H9 (cell line): ENCODE measurements around the gene BBX. TPM values are rescaled to one million over a fixed set of nuclear protein-coding genes. Genes with fewer than 3 reads are reported as not detected.
A peak's percentile ranks its signal among the peaks of the same experiment; 100 is the strongest.

ENCODE experiments used
- DNase-seq: peaks from one replicate; pipeline ENCODE4 v3.0.0-alpha.2; 2017
- H2AFZ ChIP-seq: one replicate; pipeline ENCODE4 v1.6.1; 2013; ENCODE audit warnings: mild to moderate bottlenecking, low read length, control low read depth, moderate library complexity
- H2AK5ac ChIP-seq: 2 replicates; pipeline ENCODE4 v1.6.1; 2013; ENCODE audit warnings: low read length, control low read depth, mixed read lengths; ENCODE audit not compliant: insufficient read length
- H2BK120ac ChIP-seq: one replicate; pipeline ENCODE4 v1.6.1; 2013; ENCODE audit warnings: low read depth, mild to moderate bottlenecking, low read length, control low read depth, inconsistent platforms; ENCODE audit not compliant: poor library complexity, severe bottlenecking
- H2BK12ac ChIP-seq: 2 replicates; pipeline ENCODE4 v1.6.1; 2013; ENCODE audit warnings: low read length, control low read depth, mixed read lengths, low read depth; ENCODE audit not compliant: insufficient read length
- H2BK15ac ChIP-seq: 2 replicates; pipeline ENCODE4 v1.6.1; 2013; ENCODE audit warnings: low read depth, low read length, control low read depth
- H2BK20ac ChIP-seq: one replicate; pipeline ENCODE4 v1.6.1; 2013; ENCODE audit warnings: low read depth, mild to moderate bottlenecking, low read length, control low read depth, inconsistent platforms; ENCODE audit not compliant: poor library complexity, severe bottlenecking
- H2BK5ac ChIP-seq: 2 replicates; pipeline ENCODE4 v1.6.1; 2013; ENCODE audit warnings: low read length, control low read depth, mixed read lengths; ENCODE audit not compliant: insufficient read length
- H3K14ac ChIP-seq: 2 replicates; pipeline ENCODE4 v1.6.1; 2013; ENCODE audit warnings: low read length, control low read depth; ENCODE audit not compliant: insufficient read depth
- H3K18ac ChIP-seq: 2 replicates; pipeline ENCODE4 v1.6.1; 2013; ENCODE audit warnings: low read depth, mild to moderate bottlenecking, mixed read lengths, low read length, control low read depth; ENCODE audit not compliant: insufficient read length
- H3K23ac ChIP-seq: 2 replicates; pipeline ENCODE4 v1.6.1; 2013; ENCODE audit warnings: low read length, control low read depth, mixed read lengths, low read depth; ENCODE audit not compliant: insufficient read length
- H3K23me2 ChIP-seq: 2 replicates; pipeline ENCODE4 v1.6.1; 2013; ENCODE audit warnings: low read depth, mild to moderate bottlenecking, mixed read lengths, low read length, control low read depth; ENCODE audit not compliant: insufficient read length, poor library complexity, severe bottlenecking
- H3K27ac ChIP-seq: 2 replicates; pipeline ENCODE4 v1.5.1; 2013; ENCODE audit warnings: low read length, control low read depth, mixed read lengths, low read depth; ENCODE audit not compliant: insufficient read length
- H3K27me3 ChIP-seq: 2 replicates; pipeline ENCODE4 v1.6.1; 2013; ENCODE audit warnings: low read length, control low read depth, inconsistent platforms; ENCODE audit not compliant: insufficient read depth
- H3K4ac ChIP-seq: 2 replicates; pipeline ENCODE4 v1.6.1; 2013; ENCODE audit warnings: low read depth, mild to moderate bottlenecking, control low read depth, inconsistent platforms, low read length, moderate library complexity
- H3K4me1 ChIP-seq: 2 replicates; pipeline ENCODE4 v1.6.1; 2013; ENCODE audit warnings: low read length, control low read depth, inconsistent platforms; ENCODE audit not compliant: insufficient read depth
- H3K4me2 ChIP-seq: 2 replicates; pipeline ENCODE4 v1.6.1; 2013; ENCODE audit warnings: low read length, control low read depth, mixed read lengths; ENCODE audit not compliant: insufficient read length, insufficient read depth
- H3K56ac ChIP-seq: 2 replicates; pipeline ENCODE4 v1.6.1; 2013; ENCODE audit warnings: low read depth, mild to moderate bottlenecking, mixed read lengths, low read length, control low read depth; ENCODE audit not compliant: insufficient read length
- H3K79me1 ChIP-seq: 2 replicates; pipeline ENCODE4 v1.6.1; 2013; ENCODE audit warnings: low read depth, mild to moderate bottlenecking, moderate library complexity, low read length, control low read depth, inconsistent platforms; ENCODE audit not compliant: insufficient read depth, poor library complexity, severe bottlenecking
- H3K79me2 ChIP-seq: 2 replicates; pipeline ENCODE4 v1.6.1; 2013; ENCODE audit warnings: low read length, control low read depth, inconsistent platforms; ENCODE audit not compliant: insufficient read depth
- H3K9ac ChIP-seq: 2 replicates; pipeline ENCODE4 v1.6.1; 2013; ENCODE audit warnings: low read length, control low read depth, mixed read lengths; ENCODE audit not compliant: insufficient read length; ENCODE audit errors: extremely low read depth
- H3K9me3 ChIP-seq: one replicate; pipeline ENCODE4 v1.6.1; 2013; ENCODE audit warnings: low read depth, low read length, inconsistent platforms; ENCODE audit not compliant: control insufficient read depth
- H3T11ph ChIP-seq: one replicate; pipeline ENCODE4 v1.6.1; 2013; ENCODE audit warnings: mild to moderate bottlenecking, low read length, control low read depth, inconsistent platforms
- H4K20me1 ChIP-seq: one replicate; pipeline ENCODE4 v1.6.1; 2013; ENCODE audit not compliant: control insufficient read depth, insufficient read length, insufficient read depth
- H4K5ac ChIP-seq: 2 replicates; pipeline ENCODE4 v1.6.1; 2013; ENCODE audit warnings: low read depth, mild to moderate bottlenecking, mixed read lengths, low read length, control low read depth; ENCODE audit not compliant: insufficient read length
- H4K8ac ChIP-seq: replicated peaks from 2 replicates; pipeline ENCODE4 v1.6.1; 2013; ENCODE audit warnings: low read length, control low read depth, mixed read lengths, low read depth; ENCODE audit not compliant: insufficient read length
- H4K91ac ChIP-seq: 2 replicates; pipeline ENCODE4 v1.6.1; 2013; ENCODE audit warnings: low read depth, mild to moderate bottlenecking, moderate library complexity, mixed read lengths, low read length, control low read depth; ENCODE audit not compliant: insufficient read length
- H3K27ac Mint-ChIP-seq, 3 experiments: 2 replicates in 2 of 3; 3 replicates in 1 of 3; pipeline ENCODE4 v1.8.0; 2020 to 2021; ENCODE audit warnings: mixed read lengths in 3 of 3, mild to moderate bottlenecking in 1 of 3, moderate library complexity in 1 of 3
- H3K27me3 Mint-ChIP-seq: 2 replicates; pipeline ENCODE4 v1.8.0; 2021; ENCODE audit warnings: low read depth, mild to moderate bottlenecking, moderate library complexity, mixed read lengths
- H3K36me3 Mint-ChIP-seq, 3 experiments: 2 replicates in 2 of 3; 3 replicates in 1 of 3; pipeline ENCODE4 v1.8.0; 2020 to 2021; ENCODE audit warnings: low read depth in 3 of 3, mixed read lengths in 3 of 3; ENCODE audit not compliant: insufficient read depth in 1 of 3
- H3K4me1 Mint-ChIP-seq, 2 experiments: 2 replicates each; pipeline ENCODE4 v1.8.0; 2020; ENCODE audit warnings: mixed read lengths in 2 of 2
- H3K4me3 Mint-ChIP-seq, 2 experiments: 2 replicates in 1 of 2; 3 replicates in 1 of 2; pipeline ENCODE4 v1.8.0; 2020 to 2021; ENCODE audit warnings: mild to moderate bottlenecking in 2 of 2, mixed read lengths in 2 of 2, moderate library complexity in 1 of 2
- H3K9me3 Mint-ChIP-seq, 2 experiments: 2 replicates in 1 of 2; 3 replicates in 1 of 2; pipeline ENCODE4 v1.8.0; 2020; ENCODE audit warnings: mild to moderate bottlenecking in 2 of 2, mixed read lengths in 2 of 2, moderate library complexity in 1 of 2
- WGBS: extraction: QIAGEN DNeasy Blood & Tissue Kit; methylation state at CpG from one replicate; pipeline ENCODE4 v1.1.7; 2013; ENCODE audit warnings: missing lambda C conversion rate, low lambda C conversion rate, mixed read lengths; ENCODE audit not compliant: insufficient read length; ENCODE audit errors: extremely low coverage; 5-methylcytosine and 5-hydroxymethylcytosine counted together
- total RNA-seq: library from RNA; stranded (reverse); gene quantifications from 2 replicates; pipeline ENCODE4 v1.2.1, GENCODE V29; 2021
- TF ChIP-seq, protein P1 (sequence below): fragments of 200-600 bp; sonication (generic); conservative IDR thresholded peaks from 3 replicates; pipeline ENCODE4 v1.8.0; 2021; ENCODE audit warnings: antibody characterized with exemption, mild to moderate bottlenecking

The BBX gene
- total RNA-seq, 1 experiment from 2014 or later: 34.8 TPM

DNA sequence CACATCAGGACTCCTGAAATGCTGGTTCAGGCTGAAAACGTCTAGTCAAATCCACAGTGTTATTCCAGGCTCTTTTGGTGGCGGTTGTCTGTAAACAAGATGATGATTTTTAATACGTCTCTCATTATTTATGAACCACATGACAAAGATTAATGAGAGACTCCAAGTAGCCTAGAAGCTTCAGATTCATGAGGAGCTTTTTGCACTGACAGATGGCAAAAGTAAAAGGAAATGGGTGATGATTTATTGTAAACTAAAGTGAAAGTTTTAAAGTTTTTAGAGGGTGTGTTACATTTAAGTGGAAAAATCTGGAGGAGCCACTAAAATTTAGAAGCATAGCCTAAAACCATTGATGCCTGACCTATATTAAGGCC is 77.0 kb downstream of the BBX start:
- peak overlapping the region; percentile 96 to 98 (median 98); a peak in 6 of 7 replicates for H3K27ac Mint-ChIP-seq
- 0 out of 2 replicates have a peak, but pooled peaks cover 3% of the 10 kb centered on the region for H3K4me1 ChIP-seq
- WGBS: no CpG with 5 or more reads among the region's 3 CpGs

More for the DNA sequence above, 77.0 kb downstream of the BBX start:
- no peak overlapping the region for H3K14ac ChIP-seq
- H3K23ac ChIP-seq: no peak overlapping the region
- no peak overlapping the region for H2BK120ac ChIP-seq
- no peak overlapping the region for H3T11ph ChIP-seq
- H3K56ac ChIP-seq: no peak overlapping the region
- Mint-ChIP-seq H3K4me1 (peaks cover 51 to 53% of the 10 kb centered on the region in 2 experiments), H3K9me3 (peaks cover 5 to 6% of the 10 kb centered on the region in 2 experiments; a peak in 4 of 5 replicates), H3K27me3 (no peaks in the 10 kb centered on the region), H3K36me3 (peaks cover 2 to 24% (median 8%) of the 10 kb centered on the region in 3 experiments; a peak in 5 of 7 replicates), H3K4me3 (peak overlapping the region; percentile 43 to 47; a peak in 1 of 5 replicates)
- H4K8ac ChIP-seq: no peak overlapping the region
- H3K23me2 ChIP-seq: no peaks in the 10 kb centered on the region
- H4K91ac ChIP-seq: no peak overlapping the region
- H4K5ac ChIP-seq: no peak overlapping the region
- DNase-seq: no peak
- H2BK5ac ChIP-seq: no peak overlapping the region
- no peak overlapping the region for H2AK5ac ChIP-seq
- TF ChIP-seq, protein P1, sequence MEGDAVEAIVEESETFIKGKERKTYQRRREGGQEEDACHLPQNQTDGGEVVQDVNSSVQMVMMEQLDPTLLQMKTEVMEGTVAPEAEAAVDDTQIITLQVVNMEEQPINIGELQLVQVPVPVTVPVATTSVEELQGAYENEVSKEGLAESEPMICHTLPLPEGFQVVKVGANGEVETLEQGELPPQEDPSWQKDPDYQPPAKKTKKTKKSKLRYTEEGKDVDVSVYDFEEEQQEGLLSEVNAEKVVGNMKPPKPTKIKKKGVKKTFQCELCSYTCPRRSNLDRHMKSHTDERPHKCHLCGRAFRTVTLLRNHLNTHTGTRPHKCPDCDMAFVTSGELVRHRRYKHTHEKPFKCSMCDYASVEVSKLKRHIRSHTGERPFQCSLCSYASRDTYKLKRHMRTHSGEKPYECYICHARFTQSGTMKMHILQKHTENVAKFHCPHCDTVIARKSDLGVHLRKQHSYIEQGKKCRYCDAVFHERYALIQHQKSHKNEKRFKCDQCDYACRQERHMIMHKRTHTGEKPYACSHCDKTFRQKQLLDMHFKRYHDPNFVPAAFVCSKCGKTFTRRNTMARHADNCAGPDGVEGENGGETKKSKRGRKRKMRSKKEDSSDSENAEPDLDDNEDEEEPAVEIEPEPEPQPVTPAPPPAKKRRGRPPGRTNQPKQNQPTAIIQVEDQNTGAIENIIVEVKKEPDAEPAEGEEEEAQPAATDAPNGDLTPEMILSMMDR: no peak
- no peaks in the 10 kb centered on the region for H3K9me3 ChIP-seq
- H2BK15ac ChIP-seq: no peak overlapping the region
- H3K9ac ChIP-seq: no peak overlapping the region
- H2AFZ ChIP-seq: no peak overlapping the region
- no peak overlapping the region for H3K27ac ChIP-seq
- no peaks in the 10 kb centered on the region for H3K79me1 ChIP-seq
- H3K79me2 ChIP-seq: no peaks in the 10 kb centered on the region
- no peaks in the 10 kb centered on the region for H3K27me3 ChIP-seq
- no peak overlapping the region for H3K4me2 ChIP-seq
- H3K4ac ChIP-seq: no peak overlapping the region
- no peaks in the 10 kb centered on the region for H4K20me1 ChIP-seq
- no peak overlapping the region for H2BK20ac ChIP-seq
- H3K18ac ChIP-seq: no peak overlapping the region
- no peak overlapping the region for H2BK12ac ChIP-seq
